ENCODE results near the gene SNX7.

Gene SNX7

GRCh38 chr1:98794196-98794886, 132.8 kb downstream of the SNX7 start:
- H3K9me3 ChIP-seq (ENCODE audit: control insufficient read depth in 2 of 2, low read length in 2 of 2), result peaks cover 0 to 2% of the 10 kb centered on the region in 2 donors
- H3K9ac ChIP-seq (ENCODE audit: low read depth in 1 of 2, low read length in 2 of 2), result no peak overlapping the region

GRCh38 chr1:98796049-98796448, 134.5 kb downstream of the SNX7 start:
- H3K27me3 ChIP-seq (ENCODE audit: control insufficient read depth in 2 of 2, insufficient read depth in 2 of 2, low read length in 2 of 2), result no peaks in the 10 kb centered on the region
- no peak overlapping the region for H3K4me3 ChIP-seq (ENCODE audit: low read length in 2 of 2)
- no peak overlapping the region for H3K9ac ChIP-seq (ENCODE audit: low read depth in 1 of 2, low read length in 2 of 2)
- no peak overlapping the region for H3K27ac ChIP-seq (ENCODE audit: low read depth in 2 of 2, low read length in 2 of 2)
- peaks cover 0 to 2% of the 10 kb centered on the region in 2 donors for H3K9me3 ChIP-seq (ENCODE audit: control insufficient read depth in 2 of 2, low read length in 2 of 2)
- H3K36me3 ChIP-seq (ENCODE audit: control insufficient read depth in 2 of 2, insufficient read depth in 2 of 2, low read length in 2 of 2), result no peaks in the 10 kb centered on the region
- no peaks in the 10 kb centered on the region for H3K4me1 ChIP-seq (ENCODE audit: control insufficient read depth in 2 of 2, insufficient read depth in 2 of 2, low read length in 2 of 2)

More at GRCh38 chr1:98794196-98794886, 132.8 kb downstream of the SNX7 start:
- H3K4me1 ChIP-seq (ENCODE audit: control insufficient read depth in 2 of 2, insufficient read depth in 2 of 2, low read length in 2 of 2), result no peaks in the 10 kb centered on the region
- no peaks in the 10 kb centered on the region for H3K27me3 ChIP-seq (ENCODE audit: control insufficient read depth in 2 of 2, insufficient read depth in 2 of 2, low read length in 2 of 2)
- no peak overlapping the region for H3K4me3 ChIP-seq (ENCODE audit: low read length in 2 of 2)
- no peak overlapping the region for H3K27ac ChIP-seq (ENCODE audit: low read depth in 2 of 2, low read length in 2 of 2)
- no peaks in the 10 kb centered on the region for H3K36me3 ChIP-seq (ENCODE audit: control insufficient read depth in 2 of 2, insufficient read depth in 2 of 2, low read length in 2 of 2)

DNA sequence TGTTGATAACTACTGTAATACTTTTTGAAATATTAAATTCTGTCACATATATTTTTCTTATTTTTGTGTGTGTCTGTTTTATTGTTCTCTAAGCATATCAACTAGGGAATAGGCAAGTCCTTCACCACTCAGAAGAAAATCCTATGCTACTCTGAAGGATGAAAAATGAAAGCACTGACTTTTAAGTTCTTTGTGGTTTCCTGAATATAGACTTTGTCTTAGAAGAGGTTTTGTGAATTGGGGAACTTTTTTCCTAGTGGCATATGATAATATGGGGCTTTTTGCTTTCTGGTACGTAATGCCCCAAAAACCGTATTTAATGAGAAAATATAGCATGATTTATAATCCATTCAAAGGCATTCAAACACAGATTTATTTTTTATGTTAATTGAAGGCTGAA, 136.0 kb downstream of the SNX7 start:
- Histone ChIP-seq H3K27ac (ENCODE audit: low read depth in 2 of 2, low read length in 2 of 2) (no peak overlapping the region), H3K36me3 (ENCODE audit: control insufficient read depth in 2 of 2, insufficient read depth in 2 of 2, low read length in 2 of 2) (no peaks in the 10 kb centered on the region), H3K9ac (ENCODE audit: low read depth in 1 of 2, low read length in 2 of 2) (no peak overlapping the region), H3K27me3 (ENCODE audit: control insufficient read depth in 2 of 2, insufficient read depth in 2 of 2, low read length in 2 of 2) (no peaks in the 10 kb centered on the region), H3K9me3 (ENCODE audit: control insufficient read depth in 2 of 2, low read length in 2 of 2) (peaks cover 0 to 2% of the 10 kb centered on the region in 2 donors), H3K4me3 (ENCODE audit: low read length in 2 of 2) (no peak overlapping the region), H3K4me1 (ENCODE audit: control insufficient read depth in 2 of 2, insufficient read depth in 2 of 2, low read length in 2 of 2) (no peaks in the 10 kb centered on the region)
